HG03565 (cell line): Measurements from ENCODE around the gene TEAD1.

Experiments used
- ATAC-seq: cut with Tn5 transposase; IDR thresholded peaks from one replicate; pipeline ENCODE4 v1.9.1; 2021; ENCODE audit warnings: mild to moderate bottlenecking, moderate library complexity; ENCODE audit not compliant: unreplicated experiment

Gene TEAD1

DNA sequence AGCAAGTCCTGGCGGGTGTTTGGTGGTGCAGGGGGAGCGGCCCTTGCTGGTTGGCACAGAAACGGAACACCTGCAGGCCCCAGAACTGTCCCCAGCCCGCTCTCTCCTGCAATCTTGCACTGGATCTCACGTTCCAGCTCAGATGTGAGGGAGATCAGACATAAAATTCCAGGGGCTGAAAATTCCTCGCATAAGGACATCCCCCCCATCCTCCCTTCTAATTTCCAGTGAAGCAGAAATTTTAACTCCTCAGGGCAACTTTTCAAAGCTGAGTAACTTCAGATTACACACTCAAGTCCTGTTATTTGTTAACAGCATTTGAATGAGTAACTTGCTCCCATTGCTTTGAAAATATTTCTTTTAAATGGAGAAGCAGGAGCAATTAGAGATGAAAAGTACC lies 294.6 kb downstream of the TEAD1 start:
- no peak for ATAC-seq

DNA sequence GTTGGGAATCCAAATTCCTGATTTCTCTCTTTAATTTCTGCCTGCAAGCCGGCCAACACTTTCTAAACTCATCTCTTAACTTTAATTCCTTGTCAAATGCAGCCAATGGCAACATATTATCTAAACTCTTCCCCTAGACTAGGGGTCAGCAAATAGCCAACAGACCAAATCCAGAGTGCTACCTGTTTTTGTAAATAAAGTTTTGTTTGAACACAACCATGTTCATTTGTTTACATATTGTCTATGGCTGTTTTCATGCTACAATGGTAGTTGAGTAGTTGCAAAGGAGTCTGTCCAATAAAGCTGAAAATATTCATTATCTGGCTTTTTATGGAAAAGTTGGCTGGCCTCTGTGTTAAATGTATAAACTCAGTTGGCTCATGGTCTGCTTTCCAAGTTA lies 297.7 kb downstream of the TEAD1 start:
- no peak for ATAC-seq

DNA sequence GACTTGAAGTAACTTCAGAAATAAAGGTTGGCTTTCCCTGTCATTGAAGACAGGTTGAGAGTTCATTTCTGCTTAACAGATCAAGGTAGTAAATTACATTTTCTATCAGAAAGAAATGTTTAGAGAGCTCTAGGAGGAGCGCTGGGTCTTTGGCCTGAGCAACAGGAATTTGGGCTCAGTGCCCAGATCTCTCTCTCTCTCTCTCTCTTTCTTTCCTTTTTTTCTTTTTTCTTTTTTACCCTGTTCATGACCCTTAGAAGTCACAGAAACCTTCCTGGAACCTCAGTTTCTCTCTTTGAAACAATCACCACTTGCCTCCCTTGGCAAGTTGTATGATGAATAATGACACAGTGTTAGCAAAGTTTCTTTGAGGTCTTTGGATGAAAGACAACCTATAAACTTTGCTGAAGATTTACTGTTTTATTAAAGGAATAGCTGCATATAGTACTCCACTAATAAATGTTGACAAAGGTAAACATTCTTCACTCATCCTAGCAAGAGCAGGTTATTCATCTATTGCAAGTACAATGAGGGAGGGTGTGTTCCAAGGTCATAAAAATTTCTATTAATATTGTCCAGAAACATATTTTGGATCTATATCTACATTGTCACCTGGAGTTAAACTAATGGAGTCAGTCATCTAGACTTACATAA lies 299.4 kb downstream of the TEAD1 start:
- ATAC-seq: no peak

DNA sequence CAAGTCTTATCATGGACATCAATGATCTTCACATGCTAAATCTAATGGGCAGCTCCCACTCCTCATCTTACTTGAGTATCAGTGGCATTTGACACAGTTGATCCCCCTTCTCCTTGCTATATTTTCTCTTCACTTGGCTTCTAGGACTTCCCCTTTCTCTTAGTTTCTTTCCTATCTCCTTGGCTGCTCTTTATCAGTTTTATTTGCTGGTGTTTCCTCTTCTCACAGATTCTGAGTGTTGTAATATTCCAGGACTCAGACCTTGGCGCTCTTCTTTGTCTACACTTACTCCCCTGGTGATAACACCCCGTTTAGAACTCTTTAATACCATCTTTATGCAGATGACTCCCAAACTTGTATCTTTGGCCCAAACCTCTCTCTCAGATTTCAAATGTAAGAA lies 301.0 kb downstream of the TEAD1 start:
- no peak for ATAC-seq

DNA sequence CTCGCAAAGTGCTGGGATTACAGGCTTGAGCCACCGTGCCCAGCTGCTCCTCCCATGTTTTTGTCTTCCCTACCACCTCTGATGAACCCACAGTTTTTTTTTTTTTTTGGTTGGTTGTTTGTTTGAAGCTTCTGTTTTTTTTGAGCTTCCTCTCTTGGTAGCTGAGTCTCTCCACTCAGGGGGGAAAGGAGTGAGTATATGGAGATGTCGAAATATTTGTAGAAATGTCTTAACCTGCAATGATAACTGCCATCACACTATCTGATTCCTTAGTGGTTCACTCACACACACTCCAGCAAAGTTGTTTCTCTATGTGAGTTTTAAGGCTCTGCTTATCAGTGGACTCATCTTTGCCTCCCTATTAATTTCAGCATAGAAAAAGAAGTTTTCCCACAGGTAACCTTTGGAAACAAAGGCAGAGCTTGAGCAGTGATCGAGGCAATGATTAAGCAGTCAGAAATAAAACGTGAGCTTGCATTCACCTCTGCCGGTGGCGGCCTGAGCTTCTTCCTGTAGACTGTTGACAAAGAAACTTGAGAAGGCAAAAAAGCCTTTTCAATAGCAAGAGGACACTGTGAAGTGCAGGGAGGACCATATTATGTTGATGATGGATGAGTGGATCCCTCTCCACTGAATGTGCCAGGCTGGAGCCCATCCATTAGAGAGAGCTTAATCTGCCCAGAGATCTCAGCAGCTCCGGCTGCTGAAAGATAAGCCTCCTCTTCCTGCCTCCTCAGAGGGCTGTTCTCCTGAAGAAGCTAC lies 305.9 kb downstream of the TEAD1 start:
- no peak for ATAC-seq

DNA sequence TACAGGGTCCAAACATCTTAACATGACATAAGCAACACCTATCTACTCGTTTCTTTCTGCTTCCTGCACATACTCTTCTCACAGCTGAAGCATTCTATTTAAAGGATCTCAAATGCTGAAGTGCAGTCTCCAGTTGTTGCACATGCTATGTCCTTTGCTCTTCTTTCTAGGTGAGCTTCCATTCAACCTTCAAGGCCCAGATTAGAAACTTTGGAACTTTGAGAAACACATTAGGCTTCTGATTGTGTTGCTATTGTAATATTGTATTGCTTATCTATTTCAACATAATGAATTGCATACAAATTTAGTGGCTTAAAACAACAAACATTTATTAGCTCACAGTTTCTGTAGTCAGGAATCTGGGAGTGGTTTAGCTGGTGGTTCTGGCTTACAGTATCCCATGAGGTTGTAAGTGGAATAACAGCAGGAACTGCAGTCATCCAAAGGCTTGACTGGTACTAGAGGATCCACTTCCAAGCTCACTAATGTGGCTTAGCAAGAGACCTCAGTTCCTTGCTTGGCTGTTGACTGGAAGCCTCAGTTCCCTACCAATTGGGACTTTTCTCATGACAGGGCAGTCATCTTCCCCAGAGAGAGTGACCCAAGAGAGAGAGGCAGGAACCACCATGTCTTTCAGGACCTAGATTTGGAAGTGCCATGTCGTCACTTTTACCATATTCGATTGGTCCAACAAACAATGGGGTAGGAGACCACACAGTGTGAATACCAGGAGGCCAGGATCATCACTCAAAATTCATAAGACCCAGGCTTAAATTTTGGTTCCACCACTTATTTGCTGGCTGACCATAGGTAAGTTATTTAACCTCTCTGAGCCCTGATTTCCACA lies 307.7 kb downstream of the TEAD1 start:
- no peak for ATAC-seq

DNA sequence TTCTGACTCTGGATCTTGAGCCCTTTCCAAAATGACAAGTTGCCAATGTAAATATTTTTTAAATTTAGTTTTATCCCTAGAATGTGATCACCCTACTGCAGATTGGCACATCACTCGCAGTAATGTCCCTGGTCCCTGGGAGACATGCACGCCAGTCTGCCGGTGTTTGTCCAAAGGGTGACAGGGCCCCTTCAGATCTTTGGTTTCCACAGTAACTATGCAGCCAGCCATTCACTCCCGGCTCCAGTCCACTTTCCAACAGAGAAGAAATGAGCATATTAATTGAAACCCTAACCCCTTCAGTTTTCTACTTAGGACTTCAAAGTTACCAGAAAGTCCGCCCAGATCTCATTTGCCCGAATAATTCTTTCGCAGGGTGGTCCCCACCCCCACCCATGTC lies 309.1 kb downstream of the TEAD1 start:
- no peak for ATAC-seq

DNA sequence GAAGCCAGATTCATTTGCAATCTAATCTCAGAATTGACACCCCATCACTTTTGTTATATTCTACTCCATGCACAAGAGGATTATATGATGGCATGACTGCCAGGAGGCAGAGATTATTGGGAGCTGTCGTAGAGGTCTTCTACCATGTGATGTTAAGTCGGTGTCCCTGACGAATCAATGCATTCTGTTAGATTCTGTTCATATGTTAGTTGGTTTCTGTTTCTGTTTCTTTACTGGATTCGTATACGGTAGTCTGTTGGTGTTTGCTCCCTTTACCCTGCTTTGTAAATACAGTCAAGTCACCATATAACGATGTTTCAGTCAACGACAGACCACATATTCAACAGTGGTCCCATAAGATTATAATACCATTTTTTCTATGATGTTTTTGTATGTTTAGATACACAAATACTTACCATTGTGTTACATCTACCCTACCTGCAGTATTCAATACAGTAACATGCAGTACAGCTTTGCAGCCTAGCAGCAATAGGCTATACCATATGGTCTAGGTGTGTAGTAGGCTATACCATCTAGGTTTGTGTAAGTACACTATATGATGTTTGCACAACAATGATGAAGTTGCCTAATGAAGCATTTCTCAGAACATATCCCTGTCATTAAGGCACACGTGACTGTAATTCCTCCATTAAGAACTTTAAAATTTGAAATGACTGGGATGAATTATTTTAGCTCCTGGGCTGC lies 312.1 kb downstream of the TEAD1 start:
- ATAC-seq: no peak

DNA sequence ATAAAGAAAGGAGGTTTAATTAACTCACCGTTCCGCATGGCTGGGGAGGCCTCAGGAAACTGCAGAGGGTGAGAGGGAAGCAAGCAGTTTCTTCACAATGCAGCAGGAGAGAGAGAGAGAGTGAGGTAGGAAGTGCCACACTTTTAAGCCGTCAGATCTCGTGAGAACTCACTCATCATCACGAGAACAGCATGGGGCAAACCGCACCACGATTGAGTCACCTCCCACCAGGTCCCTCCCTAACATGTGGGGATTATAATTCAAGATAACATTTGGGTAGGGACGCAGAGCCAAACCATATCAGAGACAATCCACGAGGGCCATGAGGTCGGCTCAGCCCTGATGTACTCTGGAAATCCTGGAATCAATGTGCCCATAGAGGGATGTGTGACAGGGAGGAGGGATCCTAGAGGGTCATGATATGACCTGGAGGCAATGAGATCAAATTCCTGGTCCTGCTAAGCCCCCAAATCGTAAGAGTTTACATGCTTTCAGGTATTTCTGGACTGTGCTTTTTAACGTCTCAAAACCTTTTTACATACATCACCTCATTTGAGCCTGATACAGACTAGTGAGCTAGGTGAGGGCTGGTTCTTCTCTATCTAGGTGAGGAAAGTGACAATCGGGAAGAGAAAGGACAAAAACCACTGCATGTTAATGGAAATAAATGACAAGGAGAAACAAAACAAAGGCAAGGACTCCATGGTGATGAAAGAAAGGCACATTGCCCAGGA lies 315.4 kb downstream of the TEAD1 start:
- ATAC-seq: no peak

DNA sequence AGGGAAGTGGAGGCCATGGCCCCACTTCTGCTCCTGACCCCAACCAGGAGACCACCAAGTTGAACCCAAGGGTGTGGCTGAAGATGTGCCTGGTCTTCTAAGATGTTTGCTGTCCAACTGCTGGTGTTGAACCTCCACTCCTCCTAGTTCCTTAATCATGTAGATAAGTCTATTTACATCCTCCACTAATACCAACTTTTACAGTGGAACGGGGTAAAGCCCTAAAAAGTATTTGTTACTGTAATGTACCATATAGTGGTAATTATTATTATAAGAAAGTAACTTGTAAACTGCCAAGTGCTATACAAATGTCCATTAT lies 315.9 kb downstream of the TEAD1 start:
- ATAC-seq: no peak

DNA sequence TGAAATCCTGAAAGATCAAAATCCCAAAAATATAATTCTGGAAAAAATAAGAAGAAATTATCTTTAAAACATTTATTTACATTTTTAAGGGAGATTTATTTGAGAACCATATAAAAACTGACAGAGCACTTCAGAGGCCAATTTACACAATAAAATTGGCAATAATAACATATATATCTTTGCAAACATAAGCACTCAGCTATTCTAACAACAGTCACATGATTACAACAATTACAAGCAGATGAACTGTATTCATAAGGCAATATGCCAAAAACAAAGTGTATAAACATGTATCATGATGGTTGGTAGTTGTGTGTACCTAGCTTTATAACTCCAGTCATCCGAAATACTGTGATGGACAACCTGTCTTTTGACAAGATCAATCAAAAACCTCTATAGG lies 317.2 kb downstream of the TEAD1 start:
- no peak for ATAC-seq

DNA sequence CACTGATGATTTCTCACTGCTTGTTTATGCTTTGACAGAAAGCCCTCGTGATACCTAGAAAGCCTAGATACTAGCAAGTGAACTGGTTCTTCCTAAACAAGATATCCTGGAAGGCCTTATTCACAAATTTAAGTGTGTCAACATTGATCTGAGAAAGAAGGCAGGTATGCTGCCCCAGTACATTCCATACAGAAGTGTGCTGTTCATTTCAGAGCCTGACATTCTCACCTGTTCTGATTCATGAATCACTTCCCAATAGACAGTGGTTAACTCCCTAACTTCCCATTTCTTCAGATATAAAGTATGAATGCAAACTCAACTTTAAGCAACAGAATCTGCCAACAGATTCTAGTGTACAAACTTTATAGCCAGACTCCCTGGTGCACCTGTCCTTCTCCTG lies 319.4 kb downstream of the TEAD1 start:
- ATAC-seq: no peak
